Fibroblast of skin of left quadriceps (primary cell): ENCODE results near the gene RTF2.
"Not testable (repeated sequence)": the region's sequence is repeated elsewhere in the genome, so short reads cannot be mapped to it uniquely, and the experiment has no call there.

Experiments
- DNase-seq, 2 experiments: peaks; one replicate each; pipeline ENCODE4 v3.0.0-alpha.2; 2013; ENCODE audit warnings: low read depth in 2 of 2

The RTF2 gene

GRCh38 chr20:56488566-56488965, 20.1 kb downstream of the RTF2 start:
- no peak for DNase-seq

- no peak for DNase-seq
Observed at GRCh38 chr20:56501116-56501515, 32.7 kb downstream of the RTF2 start.

DNA sequence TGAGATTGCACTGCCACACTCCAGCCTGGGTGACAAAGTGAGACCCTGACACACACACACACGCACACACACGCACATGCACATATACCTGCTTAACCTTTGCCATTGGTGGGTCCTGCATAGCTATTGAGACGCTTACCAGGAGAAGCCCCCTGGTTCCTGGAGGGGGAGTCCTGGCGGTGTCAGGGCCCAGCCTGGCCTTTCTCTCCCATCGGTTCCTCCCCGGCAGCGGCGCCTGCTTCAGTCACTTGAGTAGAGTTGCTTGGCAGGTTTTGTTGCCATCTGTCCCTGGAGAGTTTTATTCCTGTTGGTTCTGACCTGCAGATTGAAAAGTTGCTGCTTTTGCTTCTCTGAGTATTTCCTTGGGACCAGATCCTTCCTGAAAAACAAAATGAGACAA, 35.5 kb downstream of the RTF2 start:
- no peak for DNase-seq

- no peak for DNase-seq
Observed at GRCh38 chr20:56504373-56505005, 36.1 kb downstream of the RTF2 start.

DNA sequence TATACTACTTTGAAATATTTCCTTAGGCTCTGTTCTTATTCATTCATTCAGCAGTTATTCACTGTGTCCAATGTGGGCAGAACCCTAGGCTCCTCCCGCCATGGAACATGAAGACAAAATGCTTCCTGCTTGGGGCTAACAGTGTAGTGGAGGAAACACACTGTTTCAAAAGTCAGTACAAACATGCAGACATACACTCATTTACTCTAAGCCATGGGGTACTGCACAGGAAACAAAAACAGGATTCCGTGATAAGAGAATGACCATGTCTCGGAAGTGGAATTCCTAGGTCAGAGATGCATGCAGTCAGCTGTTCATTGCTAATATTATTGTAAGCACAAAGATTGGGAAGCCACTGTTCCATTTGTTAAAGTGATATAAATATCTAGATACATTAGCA, 37.7 kb downstream of the RTF2 start:
- no peak for DNase-seq

GRCh38 chr20:56511926-56512325, 43.5 kb downstream of the RTF2 start:
- no peak for DNase-seq

- DNase-seq: no peak
Observed at GRCh38 chr20:56513161-56514150, 45.0 kb downstream of the RTF2 start.

DNA sequence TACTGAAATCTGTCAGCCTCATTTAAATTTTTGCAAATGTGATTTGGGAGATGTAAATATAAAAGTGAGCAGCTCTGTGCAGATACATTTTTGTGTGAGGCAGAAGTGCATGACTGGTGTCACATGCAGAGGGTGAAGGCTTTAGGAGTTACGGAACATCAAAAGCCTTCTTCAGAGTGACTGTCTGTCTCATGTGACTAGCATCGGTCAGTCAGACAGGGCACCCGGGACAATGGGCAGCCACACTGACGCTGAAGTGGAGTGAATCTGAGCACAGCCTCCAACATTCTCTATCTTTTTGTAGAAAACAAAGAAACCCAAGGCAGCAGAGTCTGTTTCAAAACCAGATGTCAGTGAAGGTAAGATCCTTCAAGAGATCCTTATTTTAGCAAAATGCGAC, 48.2 kb downstream of the RTF2 start:
- no peak for DNase-seq

DNA sequence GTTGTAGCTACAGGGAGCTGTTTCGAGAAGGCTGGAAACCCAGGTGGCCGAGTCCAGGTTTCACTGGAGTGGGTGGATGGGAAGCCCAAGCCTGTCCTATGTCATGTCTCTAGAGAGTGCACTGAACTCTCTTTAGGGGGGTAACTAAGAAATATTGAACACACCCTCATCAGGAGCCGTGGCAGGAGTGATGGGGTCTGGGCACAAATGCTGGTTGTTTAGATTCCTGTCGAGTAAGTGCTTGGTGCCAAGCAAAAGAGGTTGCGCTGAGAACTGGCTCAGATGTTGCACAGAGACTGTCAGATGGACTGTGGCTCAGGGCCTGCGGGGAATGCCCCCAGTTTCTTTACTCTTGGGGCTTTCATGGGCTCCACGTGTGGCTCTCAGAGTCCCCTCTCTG, 48.8 kb downstream of the RTF2 start:
- DNase-seq: no peak

GRCh38 chr20:56517641-56518040, 49.2 kb downstream of the RTF2 start:
- no peak for DNase-seq

DNA sequence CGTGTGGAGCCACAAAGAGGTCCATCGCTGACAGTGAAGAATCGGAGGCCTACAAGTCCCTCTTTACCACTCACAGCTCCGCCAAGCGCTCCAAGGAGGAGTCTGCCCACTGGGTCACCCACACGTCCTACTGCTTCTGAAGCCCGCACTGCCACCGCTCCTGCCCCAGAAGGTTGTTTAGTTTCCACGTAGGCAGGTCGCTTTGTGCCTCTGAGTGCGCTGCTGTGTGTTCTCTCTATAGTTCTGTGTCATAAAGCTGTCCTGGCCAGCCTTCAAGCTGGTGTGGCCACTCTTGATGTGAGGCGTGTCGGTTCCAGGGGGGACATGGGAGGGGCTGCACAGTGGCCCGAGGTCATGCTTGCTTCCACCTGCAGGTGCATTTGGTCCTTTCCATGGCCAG, 49.7 kb downstream of the RTF2 start:
- no peak for DNase-seq

GRCh38 chr20:56518721-56519398, 50.4 kb downstream of the RTF2 start:
- DNase-seq: no peak

GRCh38 chr20:56519551-56519950, 51.1 kb downstream of the RTF2 start:
- DNase-seq: no peak

DNA sequence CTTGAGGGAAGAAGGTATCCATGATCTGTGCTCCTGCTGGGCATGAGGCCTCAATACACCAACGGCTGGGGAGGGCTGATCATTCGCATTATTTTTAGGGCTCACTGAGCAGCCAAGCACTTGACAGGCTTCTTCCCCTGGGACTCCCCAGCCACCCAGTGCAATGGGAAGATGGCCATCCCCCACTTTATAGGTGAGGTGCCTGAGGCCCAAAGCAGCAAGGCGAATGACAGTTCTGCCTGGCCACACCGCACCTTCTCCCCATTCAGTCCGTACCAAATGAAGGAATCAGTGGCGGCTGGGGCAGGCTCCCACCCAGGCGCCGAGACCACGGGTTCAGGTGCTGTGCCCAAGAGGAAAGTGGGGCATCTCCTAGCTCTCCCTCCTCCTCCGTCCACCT, 51.8 kb downstream of the RTF2 start:
- no peak for DNase-seq

GRCh38 chr20:56520746-56521354, 52.4 kb downstream of the RTF2 start:
- DNase-seq: not testable (repeated sequence)

DNA sequence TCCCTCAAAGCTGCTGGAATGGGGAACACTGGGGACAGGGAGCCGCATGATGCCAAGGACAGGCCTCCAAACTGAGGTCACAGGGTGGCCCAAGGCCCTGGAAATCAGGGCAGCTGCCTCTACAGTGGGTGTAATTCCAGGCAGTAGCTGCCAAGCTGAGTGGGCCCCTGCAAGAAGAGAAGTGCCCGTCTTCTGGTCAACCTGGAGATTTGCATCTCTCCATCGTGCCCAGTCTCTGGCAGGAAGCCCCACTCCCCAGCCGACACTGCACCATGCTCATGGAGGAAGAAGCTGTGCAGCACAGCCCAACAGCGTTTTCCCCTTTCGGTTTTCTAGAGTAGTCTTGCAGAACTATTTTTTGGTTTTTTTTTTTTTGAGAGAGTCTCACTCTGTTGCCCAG, 53.9 kb downstream of the RTF2 start:
- no peak for DNase-seq

DNA sequence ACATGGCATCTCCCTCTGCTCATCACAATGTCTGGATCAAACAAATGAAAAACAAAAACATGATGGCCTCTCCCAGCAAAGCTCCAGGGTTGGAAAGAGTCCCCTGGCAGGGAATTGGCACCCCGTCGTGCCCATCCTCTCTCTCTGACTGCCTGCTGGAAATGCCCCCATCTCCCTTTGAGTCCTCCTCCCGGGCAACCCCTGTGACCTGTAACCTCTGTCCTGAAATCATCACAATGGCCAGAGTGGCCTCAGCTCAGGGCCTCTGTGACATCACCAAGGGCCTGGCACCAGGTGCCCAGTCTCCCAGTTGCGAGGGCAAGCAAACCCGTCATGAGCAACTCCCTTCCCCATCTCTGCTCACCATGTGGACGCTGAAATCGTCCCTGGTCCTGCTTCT, 56.0 kb downstream of the RTF2 start, which contains the start of gene FAM209A:
Gene FAM209A (plus strand): TSS at position 301 of the 400 bp plus-strand sequence. CDS start 65 bp downstream, at position 366.
- not testable (repeated sequence) for DNase-seq

- no peak for DNase-seq
Observed at GRCh38 chr20:56527521-56527920, 59.1 kb downstream of the RTF2 start.

- DNase-seq: not testable (repeated sequence)
Observed at GRCh38 chr20:56532946-56533345, 64.5 kb downstream of the RTF2 start, which contains the start of gene FAM209B. Gene FAM209B (plus strand): TSS chr20:56533246. CDS start chr20:56533342, 96 bp downstream.

GRCh38 chr20:56537997-56538396, 69.6 kb downstream of the RTF2 start:
- no peak for DNase-seq

GRCh38 chr20:56540415-56540814, 72.0 kb downstream of the RTF2 start:
- no peak for DNase-seq
